Activated CD8-positive, alpha-beta memory T cell treated with anti-CD3 and anti-CD28 coated beads, Interleukin-2, amount 50 U/mL, for 4 hours (primary cell): ENCODE measurements around the gene ACVR2A.
A peak's percentile ranks its signal among the peaks of the same experiment; 100 is the strongest.

Source experiments
- DNase-seq: peaks from one replicate; pipeline ENCODE4 v3.0.0-alpha.2; 2020

The ACVR2A gene

DNA sequence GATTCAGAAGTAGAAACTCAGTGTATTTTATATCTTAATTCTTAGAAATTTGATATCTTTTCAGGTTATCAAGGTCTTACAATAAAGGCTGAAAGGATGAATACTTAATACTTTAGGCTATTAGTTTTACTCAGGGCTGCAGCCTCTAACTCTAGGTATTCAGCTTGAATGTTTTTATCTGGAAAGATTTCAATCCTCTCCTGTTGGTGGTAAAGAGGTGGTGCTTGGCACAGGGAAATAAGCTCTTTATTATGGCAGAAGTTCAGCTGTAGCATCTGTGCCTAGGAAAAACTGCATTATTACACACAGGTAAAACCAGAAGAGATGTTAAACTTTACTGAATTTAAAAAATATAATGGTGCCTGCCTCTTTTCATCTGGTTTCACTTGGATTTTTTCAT is 11.1 kb downstream of the ACVR2A start:
- no peak for DNase-seq

- no peak for DNase-seq
Observed at GRCh38 chr2:147860009-147860408, 15.2 kb downstream of the ACVR2A start.

- no peak for DNase-seq
Observed at GRCh38 chr2:147862859-147863516, 18.2 kb downstream of the ACVR2A start.

- DNase-seq = no peak
Observed at GRCh38 chr2:147863835-147864234, 19.0 kb downstream of the ACVR2A start.

GRCh38 chr2:147865560-147865959 is 20.7 kb downstream of the ACVR2A start:
- no peak for DNase-seq

GRCh38 chr2:147867050-147867449 is 22.2 kb downstream of the ACVR2A start:
- DNase-seq = no peak

DNA sequence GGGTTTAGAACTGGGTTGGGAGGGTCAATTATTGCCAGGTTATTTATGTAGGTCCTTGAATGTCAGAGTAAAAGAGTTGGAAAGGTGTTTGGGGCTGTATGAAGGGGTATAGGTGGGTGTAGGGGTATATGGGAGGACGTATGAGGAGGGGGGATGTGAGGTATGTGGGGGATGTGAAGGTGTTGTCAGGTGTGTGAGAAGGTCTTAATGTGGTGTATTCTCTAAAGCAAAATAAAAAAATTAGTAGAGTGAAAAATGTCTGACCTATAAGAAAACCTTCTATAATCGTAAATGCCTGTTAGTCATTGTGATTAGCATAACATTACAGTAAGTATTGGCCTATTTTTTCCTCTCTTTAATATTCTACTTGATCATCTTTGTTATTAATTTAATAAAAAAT is 25.1 kb downstream of the ACVR2A start:
- no peak for DNase-seq

DNA sequence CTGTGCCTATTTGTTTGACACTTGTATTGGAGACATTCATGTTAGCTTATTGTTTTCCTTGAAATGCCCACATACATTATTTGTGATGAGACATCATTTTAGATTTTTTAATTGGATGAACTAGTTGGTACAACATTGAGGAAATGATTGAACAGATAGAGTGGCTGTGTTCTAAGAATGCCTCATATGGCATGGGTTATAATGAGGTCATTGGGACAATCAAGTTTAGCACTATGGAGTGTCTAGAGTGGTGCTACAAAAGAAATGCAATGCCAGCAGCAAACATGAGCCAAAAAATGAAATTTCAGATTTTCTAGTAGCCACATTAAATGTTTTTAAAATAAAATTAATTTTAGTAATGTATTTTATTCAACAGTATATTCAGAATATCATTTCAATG is 28.1 kb downstream of the ACVR2A start:
- DNase-seq = no peak

DNA sequence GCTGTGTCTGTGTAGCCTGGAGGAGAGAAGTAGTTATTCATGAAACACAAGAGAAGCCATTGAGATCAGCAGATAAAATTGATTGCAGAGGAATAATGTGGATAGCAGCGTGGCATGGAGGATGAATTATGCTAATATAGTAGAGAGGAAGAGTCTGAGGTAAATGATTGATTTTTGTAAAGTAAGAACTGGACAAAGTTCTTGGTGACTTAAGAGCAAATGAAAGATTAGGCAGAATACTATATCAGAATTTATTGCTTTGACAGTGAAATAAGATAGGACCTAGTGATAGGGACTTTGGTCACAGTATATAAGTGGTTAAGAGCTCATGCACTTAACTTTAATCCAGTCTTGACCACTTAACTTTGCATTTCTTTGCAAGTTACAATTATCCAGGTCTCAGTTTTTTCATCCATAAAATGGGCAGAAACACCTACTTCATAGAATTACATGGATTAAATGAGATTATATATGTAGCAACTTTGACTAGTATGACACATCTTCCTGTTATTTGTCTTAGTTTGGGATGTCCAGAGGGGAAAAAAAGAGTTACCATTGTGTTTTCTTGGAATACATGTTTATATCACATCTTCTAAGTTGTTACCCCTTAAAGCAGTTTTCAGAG is 29.1 kb downstream of the ACVR2A start:
- no peak for DNase-seq

- no peak for DNase-seq
Observed at GRCh38 chr2:147879846-147880245, 35.0 kb downstream of the ACVR2A start.

DNA sequence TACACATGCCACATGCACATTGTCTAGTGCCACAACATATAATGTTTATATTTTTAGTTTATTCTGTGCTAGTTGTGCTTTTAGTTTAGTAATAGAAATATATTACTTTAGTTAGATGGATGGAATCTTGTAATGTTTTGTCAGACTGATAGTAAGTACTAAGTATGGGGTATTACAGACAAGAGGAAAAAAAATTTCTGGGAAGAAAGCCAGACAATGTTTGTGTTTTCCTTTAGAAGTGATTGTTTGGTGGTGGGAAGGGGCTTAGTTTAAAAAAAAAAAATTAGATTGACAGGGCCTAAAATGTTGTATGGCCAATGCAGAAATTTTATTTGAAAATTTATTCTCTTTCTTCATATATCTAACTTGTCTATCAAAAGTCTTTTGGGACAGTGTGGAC is 37.8 kb downstream of the ACVR2A start:
- no peak for DNase-seq

DNA sequence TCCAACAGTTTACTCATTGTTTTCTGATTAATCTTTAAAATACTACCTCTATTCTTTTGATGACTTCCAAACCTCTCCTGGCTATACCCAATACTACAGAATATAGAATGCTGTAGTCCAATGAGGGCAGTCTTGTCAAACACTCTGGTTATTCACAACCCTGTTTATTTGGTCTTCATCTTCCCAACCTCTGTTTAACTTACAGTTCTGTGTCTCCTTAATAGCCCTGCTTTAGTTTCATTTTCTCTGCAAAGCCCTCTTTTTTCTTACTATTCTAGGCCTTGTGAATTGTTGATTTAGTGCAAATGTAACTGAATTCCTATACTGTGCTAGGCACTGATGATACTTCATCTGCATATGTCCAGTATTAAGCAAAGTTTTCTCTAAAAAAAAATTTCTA is 40.0 kb downstream of the ACVR2A start:
- no peak for DNase-seq

- no peak for DNase-seq
Observed at GRCh38 chr2:147886136-147886535, 41.3 kb downstream of the ACVR2A start.

DNA sequence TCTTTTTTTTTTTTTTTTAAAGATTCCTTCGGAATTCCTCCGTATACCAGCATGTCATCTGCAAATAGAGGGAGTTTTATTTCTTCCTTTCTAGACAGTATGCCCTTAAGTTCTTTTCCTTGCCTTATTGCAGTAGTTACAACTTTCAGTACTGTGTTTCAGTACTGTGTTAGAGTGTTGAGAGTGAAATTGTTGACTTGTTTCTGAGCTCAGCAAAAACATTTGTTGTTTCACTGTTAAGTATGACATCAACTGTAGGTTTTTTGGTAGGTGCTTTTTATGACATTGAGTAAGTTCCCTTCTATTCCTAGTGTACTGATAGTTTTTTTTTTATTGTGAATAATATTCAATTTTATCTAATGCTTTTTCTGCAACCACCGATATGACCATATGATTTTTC is 43.9 kb downstream of the ACVR2A start:
- no peak for DNase-seq

- no peak for DNase-seq
Observed at GRCh38 chr2:147904051-147904450, 59.2 kb downstream of the ACVR2A start.

DNA sequence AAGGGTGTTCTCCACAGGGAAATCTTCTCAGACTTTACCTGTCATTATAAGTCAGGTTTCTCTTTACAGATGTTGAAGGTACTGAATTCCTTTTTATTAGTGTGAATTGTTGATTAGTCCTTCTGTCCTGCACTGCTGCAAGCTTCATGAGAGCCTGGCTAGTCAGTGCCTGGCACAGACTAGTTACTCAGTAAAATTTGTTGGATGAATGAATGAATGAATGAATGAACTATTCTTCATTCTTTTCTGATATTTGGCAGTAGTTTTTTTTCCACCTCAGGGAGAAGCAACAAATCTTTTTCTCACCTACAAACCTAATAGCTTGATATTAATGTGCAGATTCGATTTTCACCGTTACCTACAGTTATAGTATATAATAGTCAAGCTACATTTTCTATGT is 64.3 kb downstream of the ACVR2A start:
- DNase-seq = no peak

GRCh38 chr2:147910990-147911473 is 66.2 kb downstream of the ACVR2A start:
- DNase-seq = peak; percentile 16

DNA sequence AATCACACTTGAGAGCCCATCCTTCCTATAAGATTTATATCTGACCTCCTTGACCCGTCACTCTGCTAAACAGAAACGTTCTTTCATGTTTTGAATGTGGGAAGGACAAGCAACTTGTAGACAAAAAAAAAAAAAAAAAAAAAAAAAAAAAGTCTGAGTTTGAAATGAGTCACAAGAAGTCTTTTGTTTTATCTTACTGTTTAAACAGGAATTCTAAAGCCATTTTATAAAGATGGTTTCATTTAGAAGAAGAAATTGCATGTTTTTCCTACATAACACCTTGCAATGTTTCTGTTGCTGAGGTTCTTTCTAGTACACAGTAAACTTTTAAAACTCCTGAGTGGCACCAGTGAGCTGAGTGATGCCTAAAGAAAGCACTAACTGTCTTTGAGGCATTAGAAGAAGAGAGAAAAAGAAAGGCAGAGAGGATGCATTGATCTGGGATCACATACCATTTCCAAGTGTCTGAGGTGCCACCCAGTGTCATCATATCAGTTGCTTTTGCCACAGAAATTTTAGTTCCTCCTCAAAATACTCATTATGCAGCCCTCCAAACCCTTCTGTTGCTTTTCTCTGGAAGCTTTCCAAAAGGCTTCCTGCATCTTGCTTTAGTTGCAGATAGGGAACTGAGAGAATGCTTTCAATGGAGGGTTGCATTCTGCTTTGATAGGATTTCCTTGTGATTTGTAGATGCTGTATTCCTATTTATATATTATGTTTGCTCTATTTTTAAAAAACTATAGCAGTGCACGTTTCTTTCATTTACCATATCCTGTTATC is 69.1 kb downstream of the ACVR2A start:
- no peak for DNase-seq

GRCh38 chr2:147916067-147916466 is 71.2 kb downstream of the ACVR2A start:
- no peak for DNase-seq

- DNase-seq = no peak
Observed at GRCh38 chr2:147916723-147917122, 71.9 kb downstream of the ACVR2A start.

GRCh38 chr2:147917161-147917560 is 72.3 kb downstream of the ACVR2A start:
- DNase-seq = no peak

DNA sequence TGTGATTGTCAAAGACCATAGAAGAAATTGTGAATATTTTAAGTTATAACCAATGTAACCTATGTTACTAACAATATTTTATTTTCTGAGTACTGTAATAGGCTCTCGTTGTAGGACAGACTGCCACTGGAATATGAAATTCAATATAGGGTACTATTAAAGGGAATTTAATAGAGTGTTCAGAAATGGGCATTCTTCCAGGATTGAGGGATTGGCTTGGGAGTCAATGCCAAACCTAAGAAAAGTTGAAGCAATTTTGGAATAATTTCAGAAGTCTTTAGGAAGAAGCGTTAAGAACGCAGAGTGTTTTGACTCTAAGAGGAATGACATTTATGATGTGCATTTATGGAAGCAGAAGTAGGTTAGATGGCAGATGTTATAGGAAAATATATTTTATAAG is 79.0 kb downstream of the ACVR2A start:
- DNase-seq = no peak

DNA sequence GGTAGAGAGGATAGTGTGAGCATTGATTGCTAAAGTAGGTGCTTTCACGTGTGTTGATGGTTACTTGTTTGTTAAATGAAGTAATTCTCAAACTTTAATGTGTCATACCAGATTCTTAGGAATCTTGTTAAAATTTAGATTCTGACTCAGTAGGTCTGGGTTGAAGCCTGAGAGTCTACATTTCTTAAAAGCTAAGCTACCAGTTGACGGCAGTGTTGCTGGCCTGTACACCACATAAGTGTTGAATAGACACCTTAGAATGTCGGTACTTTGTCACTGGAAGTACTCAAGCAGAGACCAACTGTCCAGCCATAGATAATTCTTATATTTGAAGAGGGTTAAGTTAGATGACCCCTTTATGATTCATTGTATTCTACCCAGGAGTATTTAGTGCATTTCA is 79.8 kb downstream of the ACVR2A start:
- no peak for DNase-seq

DNA sequence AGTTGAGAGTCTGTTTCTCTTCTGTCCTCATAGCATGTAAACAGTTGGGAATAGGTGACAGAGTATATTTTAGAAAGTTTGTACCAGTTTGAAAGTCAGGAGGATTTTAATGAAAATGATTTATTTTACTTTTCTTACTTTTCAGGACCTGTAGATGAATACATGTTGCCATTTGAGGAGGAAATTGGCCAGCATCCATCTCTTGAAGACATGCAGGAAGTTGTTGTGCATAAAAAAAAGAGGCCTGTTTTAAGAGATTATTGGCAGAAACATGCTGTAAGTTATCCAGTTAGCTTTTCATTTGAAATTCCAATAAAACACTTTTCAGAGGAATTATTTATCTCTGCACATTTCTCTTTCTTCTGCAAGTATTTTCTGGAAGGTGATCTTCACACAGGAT is 81.1 kb downstream of the ACVR2A start:
- DNase-seq = no peak
